Effector memory CD8-positive, alpha-beta T cell (primary cell): Measurements from ENCODE around the gene WT1.
"Not testable (repeated sequence)": the region's sequence is repeated elsewhere in the genome, so short reads cannot be mapped to it uniquely, and the experiment has no call there.

Experiments
- ATAC-seq: fragments of 150-1000 bp; cut with Tn5 transposase; replicated peaks from 2 replicates; pipeline ENCODE4 v1.10.0; 2021; ENCODE audit warnings: mild to moderate bottlenecking, moderate library complexity
- DNase-seq, 3 experiments: peaks; one replicate each; pipeline ENCODE4 v3.0.0; 2021
- H3K27ac Mint-ChIP-seq, 2 donors: one replicate each; pipeline ENCODE4 v1.8.0; 2022; ENCODE audit warnings: mild to moderate bottlenecking in 2 of 2, mixed read lengths in 2 of 2, moderate library complexity in 2 of 2
- H3K27me3 Mint-ChIP-seq, 2 donors: one replicate each; pipeline ENCODE4 v1.8.0; 2022; ENCODE audit warnings: mixed read lengths in 2 of 2
- H3K36me3 Mint-ChIP-seq: one replicate; pipeline ENCODE4 v1.8.0; 2022; ENCODE audit warnings: mild to moderate bottlenecking, moderate library complexity, mixed read lengths; ENCODE audit not compliant: insufficient read depth
- H3K4me1 Mint-ChIP-seq, 2 donors: one replicate each; pipeline ENCODE4 v1.8.0; 2022; ENCODE audit warnings: low read depth in 2 of 2, mixed read lengths in 2 of 2
- H3K4me3 Mint-ChIP-seq, 2 donors: one replicate each; pipeline ENCODE4 v1.8.0; 2022; ENCODE audit warnings: mild to moderate bottlenecking in 2 of 2, mixed read lengths in 2 of 2, moderate library complexity in 2 of 2
- H3K9me3 Mint-ChIP-seq, 2 donors: one replicate each; pipeline ENCODE4 v1.8.0; 2022; ENCODE audit warnings: mixed read lengths in 2 of 2
- total RNA-seq, 9 experiments: gene quantifications; one replicate each; lab custom pipeline; 2026; lab: John Stamatoyannopoulos, UW

Gene WT1
- total RNA-seq = 0 to 0.18 (median 0) reads per million in 9 experiments

GRCh38 chr11:32435511-32435941 is at the start of gene WT1:
Gene WT1, minus strand, starts transcription at chr11:32435539.
- Mint-ChIP-seq H3K27me3 (peaks cover 76 to 94% of the 10 kb centered on the region in 2 donors), H3K4me1 (peaks cover 13 to 19% of the 10 kb centered on the region in 2 donors), H3K4me3 (peak within 1 kb of the TSS; percentile 27 to 38), H3K36me3 (no peaks in the 10 kb centered on the region), H3K9me3 (no peaks in the 10 kb centered on the region), H3K27ac (no peak within 1 kb of the TSS)
- ATAC-seq (no peak), DNase-seq (no peak)

DNA sequence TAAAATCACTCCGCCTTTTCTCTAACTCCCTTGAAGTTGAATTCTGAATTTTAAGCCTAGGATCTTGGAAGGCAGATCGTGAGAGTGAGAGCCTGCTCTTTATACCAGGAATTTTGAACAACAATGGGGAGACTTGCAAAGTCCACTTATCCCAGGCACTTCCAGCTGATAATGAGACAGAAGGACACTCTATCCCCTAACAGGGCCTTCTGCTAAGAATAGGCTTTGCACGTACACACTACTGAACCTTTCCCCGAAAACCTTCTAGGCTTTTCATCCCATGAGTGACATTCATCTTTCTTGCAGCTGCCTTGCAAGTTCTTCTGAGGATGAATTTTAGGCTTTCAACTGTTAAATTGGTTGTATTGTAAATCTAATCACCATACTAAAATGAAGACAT is 44.0 kb upstream of the WT1 start:
- no peak overlapping the region for H3K4me3 Mint-ChIP-seq

DNA sequence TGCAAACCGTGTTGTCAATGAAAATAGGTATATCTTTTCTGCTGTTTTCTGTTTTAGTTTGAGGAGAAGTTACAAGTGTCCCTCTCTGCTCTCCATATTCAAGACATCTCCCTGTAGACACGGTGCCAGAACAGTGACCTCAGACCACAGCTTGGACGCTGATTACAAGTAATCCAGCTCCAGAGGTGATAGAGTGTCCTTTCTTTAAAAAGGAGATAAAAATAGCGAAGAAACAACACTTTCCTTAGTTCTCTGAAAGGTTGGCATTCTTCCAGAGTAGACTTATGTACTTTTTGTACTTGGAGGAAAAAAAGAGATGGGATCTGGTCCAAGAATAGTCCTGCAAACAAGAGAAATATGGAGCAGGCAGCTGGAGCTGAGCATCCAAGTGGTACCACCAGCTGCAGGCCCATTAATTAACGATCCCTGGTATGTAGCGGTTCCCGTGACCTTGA is 43.0 kb upstream of the WT1 start:
- Mint-ChIP-seq H3K4me3 (no peak overlapping the region), H3K4me1 (no peaks in the 10 kb centered on the region), H3K9me3 (no peaks in the 10 kb centered on the region), H3K27ac (no peak overlapping the region), H3K36me3 (no peaks in the 10 kb centered on the region), H3K27me3 (peaks cover 6 to 30% of the 10 kb centered on the region in 2 donors)
- no peak for ATAC-seq
- no peak for DNase-seq

More for the DNA sequence above, 44.0 kb upstream of the WT1 start:
- H3K27me3 Mint-ChIP-seq = peaks cover 6 to 30% of the 10 kb centered on the region in 2 donors
- ATAC-seq (no peak), DNase-seq (no peak)
- no peaks in the 10 kb centered on the region for H3K4me1 Mint-ChIP-seq
- H3K36me3 Mint-ChIP-seq = no peaks in the 10 kb centered on the region
- no peaks in the 10 kb centered on the region for H3K9me3 Mint-ChIP-seq
- H3K27ac Mint-ChIP-seq = no peak overlapping the region

- Mint-ChIP-seq H3K27me3 (peaks cover 17 to 24% of the 10 kb centered on the region in 2 donors), H3K27ac (no peak overlapping the region), H3K4me1 (no peaks in the 10 kb centered on the region), H3K9me3 (no peaks in the 10 kb centered on the region), H3K4me3 (no peak overlapping the region), H3K36me3 (no peaks in the 10 kb centered on the region)
- ATAC-seq (no peak), DNase-seq (no peak)
These were observed 38.1 kb upstream of the WT1 start for GRCh38 chr11:32473282-32473909.

DNA sequence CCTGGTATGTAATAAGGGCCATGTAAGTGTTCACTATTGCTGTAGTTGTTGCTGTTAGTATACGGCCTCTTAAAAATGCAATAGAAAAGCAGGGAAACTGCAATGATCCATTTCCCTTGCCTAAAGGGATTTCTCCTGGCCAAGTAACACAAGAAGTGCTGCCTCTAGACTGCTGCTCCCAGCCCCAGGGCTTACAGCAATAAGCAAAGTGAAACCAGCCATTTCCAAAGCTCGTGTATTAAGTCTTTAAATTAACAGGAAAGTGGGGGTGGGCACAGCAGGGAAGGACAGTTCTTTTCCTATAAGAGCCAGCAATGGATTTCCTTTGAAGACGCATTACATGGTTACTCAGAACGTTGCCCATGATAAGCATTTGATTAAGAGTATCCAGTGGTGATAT is 36.9 kb upstream of the WT1 start:
- Mint-ChIP-seq H3K27ac (no peak overlapping the region), H3K4me1 (no peaks in the 10 kb centered on the region), H3K27me3 (peaks cover 11 to 20% of the 10 kb centered on the region in 2 donors), H3K4me3 (no peak overlapping the region), H3K36me3 (no peaks in the 10 kb centered on the region), H3K9me3 (no peaks in the 10 kb centered on the region)
- DNase-seq (no peak), ATAC-seq (no peak)

GRCh38 chr11:32471544-32471943 is 36.2 kb upstream of the WT1 start:
- not testable (repeated sequence) for H3K4me1 Mint-ChIP-seq, H3K9me3 Mint-ChIP-seq, ATAC-seq

DNA sequence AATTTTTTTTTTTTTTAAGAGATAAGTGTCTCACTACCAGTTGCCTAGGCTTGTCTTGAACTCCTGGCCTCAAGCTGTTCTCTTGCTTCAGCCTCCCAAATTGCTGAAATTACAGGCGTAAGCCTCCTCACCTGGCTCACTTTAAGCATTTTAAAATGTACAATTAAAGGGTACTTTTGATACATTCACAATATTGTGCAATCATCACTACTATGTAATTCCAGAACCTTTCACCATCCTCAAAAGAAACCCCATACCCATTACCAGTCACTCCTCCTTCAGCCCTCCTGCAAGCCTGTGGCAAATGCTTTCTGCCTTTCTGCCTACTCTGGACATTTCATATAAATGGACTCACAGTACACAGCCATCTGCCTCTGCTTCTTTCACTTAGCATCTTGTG is 34.5 kb upstream of the WT1 start:
- H3K4me1 Mint-ChIP-seq = no peaks in the 10 kb centered on the region
- DNase-seq (no peak), ATAC-seq (no peak)
- no peaks in the 10 kb centered on the region for H3K36me3 Mint-ChIP-seq
- peaks cover 11 to 26% of the 10 kb centered on the region in 2 donors for H3K27me3 Mint-ChIP-seq
- no peaks in the 10 kb centered on the region for H3K9me3 Mint-ChIP-seq
- no peak overlapping the region for H3K27ac Mint-ChIP-seq
- no peak overlapping the region for H3K4me3 Mint-ChIP-seq

More at GRCh38 chr11:32471544-32471943, 36.2 kb upstream of the WT1 start:
- H3K4me3 Mint-ChIP-seq, H3K36me3 Mint-ChIP-seq, DNase-seq, H3K27ac Mint-ChIP-seq: not testable (repeated sequence)
- peaks cover 11 to 22% of the 10 kb centered on the region in 2 donors for H3K27me3 Mint-ChIP-seq

GRCh38 chr11:32466279-32466915 is 31.1 kb upstream of the WT1 start:
- H3K4me3 Mint-ChIP-seq = no peak overlapping the region
- peaks cover 9 to 19% of the 10 kb centered on the region in 2 donors for H3K27me3 Mint-ChIP-seq
- no peaks in the 10 kb centered on the region for H3K9me3 Mint-ChIP-seq
- ATAC-seq (no peak), DNase-seq (no peak)
- H3K4me1 Mint-ChIP-seq = no peaks in the 10 kb centered on the region
- H3K36me3 Mint-ChIP-seq = no peaks in the 10 kb centered on the region
- no peak overlapping the region for H3K27ac Mint-ChIP-seq

- ATAC-seq = no peak
- Mint-ChIP-seq H3K9me3 (no peaks in the 10 kb centered on the region), H3K4me1 (no peaks in the 10 kb centered on the region), H3K27ac (no peak overlapping the region), H3K4me3 (no peak overlapping the region), H3K36me3 (no peaks in the 10 kb centered on the region), H3K27me3 (peaks cover 0 to 13% of the 10 kb centered on the region in 2 donors)
- no peak for DNase-seq
These were observed 28.7 kb upstream of the WT1 start for GRCh38 chr11:32464078-32464477.

DNA sequence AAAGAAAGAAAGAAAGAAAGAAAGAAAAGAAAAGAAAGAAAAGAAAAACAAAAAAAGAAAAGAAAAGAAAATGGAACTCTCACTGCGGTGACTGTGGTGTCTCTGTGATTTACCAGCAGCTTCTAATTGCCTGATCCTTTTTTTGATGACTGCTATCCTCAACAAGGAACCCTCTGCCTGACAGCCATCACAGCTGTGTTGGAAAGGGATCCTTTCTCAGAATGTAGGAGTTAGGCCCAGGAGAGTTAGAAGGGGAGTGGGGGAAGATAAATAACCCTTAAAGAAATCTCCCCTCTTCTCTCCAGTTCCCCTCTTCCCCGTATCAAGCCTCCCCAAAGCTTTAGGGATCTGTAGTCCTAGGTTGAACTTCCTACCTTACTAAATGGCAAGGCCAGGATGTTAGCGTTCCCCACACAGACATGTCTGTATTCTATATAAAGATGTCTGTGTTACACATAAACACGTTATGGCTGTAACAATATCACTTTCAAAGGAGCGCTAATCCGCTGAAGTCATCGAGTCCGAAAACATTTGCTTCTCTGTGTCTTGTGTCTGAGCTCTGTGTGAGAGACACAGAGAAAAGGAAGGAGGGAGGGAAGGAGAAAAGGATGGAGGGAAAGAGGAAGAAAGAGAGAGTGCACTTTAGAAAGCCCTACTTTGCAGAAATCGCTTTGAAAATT is 26.8 kb upstream of the WT1 start:
- H3K27me3 Mint-ChIP-seq = peaks cover 0 to 18% of the 10 kb centered on the region in 2 donors

GRCh38 chr11:32456864-32457263 is 21.5 kb upstream of the WT1 start:
- Mint-ChIP-seq H3K27me3 (peaks cover 0 to 16% of the 10 kb centered on the region in 2 donors), H3K4me1 (no peaks in the 10 kb centered on the region), H3K4me3 (no peak overlapping the region), H3K36me3 (no peaks in the 10 kb centered on the region), H3K9me3 (no peaks in the 10 kb centered on the region), H3K27ac (no peak overlapping the region)
- ATAC-seq (no peak), DNase-seq (no peak)

More for the DNA sequence above, 26.8 kb upstream of the WT1 start:
- no peaks in the 10 kb centered on the region for H3K36me3 Mint-ChIP-seq
- no peak overlapping the region for H3K4me3 Mint-ChIP-seq
- no peak for DNase-seq
- H3K9me3 Mint-ChIP-seq = no peaks in the 10 kb centered on the region
- H3K27ac Mint-ChIP-seq = no peak overlapping the region
- no peaks in the 10 kb centered on the region for H3K4me1 Mint-ChIP-seq
- ATAC-seq = no peak

DNA sequence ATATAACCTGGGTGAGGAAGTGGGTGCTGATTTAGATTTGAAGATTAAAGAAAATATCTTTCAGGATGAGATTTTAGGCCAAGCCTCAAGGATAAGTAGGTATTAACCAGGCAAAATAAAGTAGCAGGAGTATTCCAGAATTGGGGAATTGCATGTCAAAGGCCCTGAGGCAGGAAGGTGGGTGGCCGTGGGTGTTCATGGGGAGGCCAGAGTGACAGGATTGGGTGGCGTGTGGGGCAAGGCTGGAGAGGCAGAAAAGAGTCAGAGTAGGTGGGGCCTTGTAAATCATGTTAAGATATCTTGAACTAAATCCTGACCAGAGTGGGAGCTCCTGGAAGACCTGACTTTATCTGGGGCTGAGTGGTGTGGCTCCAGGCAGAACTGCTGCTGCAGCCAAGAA is 19.7 kb upstream of the WT1 start:
- DNase-seq = no peak
- no peak for ATAC-seq
- no peaks in the 10 kb centered on the region for H3K9me3 Mint-ChIP-seq
- no peak overlapping the region for H3K27ac Mint-ChIP-seq
- H3K27me3 Mint-ChIP-seq = peaks cover 4 to 35% of the 10 kb centered on the region in 2 donors
- H3K4me1 Mint-ChIP-seq = no peaks in the 10 kb centered on the region
- no peak overlapping the region for H3K4me3 Mint-ChIP-seq
- no peaks in the 10 kb centered on the region for H3K36me3 Mint-ChIP-seq

DNA sequence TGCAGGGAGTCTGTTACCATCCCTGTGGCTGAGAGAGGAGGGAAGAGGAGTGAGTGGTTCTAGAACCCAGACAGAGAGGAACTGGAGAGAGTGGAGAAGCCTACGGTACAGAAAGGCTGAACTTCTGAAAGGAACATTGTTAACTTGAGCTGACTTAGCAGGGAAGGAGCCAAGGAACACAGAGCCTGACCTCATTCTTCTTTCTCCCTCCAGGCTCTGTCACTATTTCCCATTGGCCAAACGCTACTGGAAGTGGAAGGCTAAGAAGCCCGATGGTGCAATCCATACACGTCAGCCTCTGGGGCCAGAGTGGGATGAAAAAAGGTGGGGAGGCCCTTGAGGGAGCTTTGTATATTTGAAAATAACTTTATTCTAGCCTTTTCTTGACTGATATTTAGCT is 16.5 kb upstream of the WT1 start:
- H3K9me3 Mint-ChIP-seq = no peaks in the 10 kb centered on the region
- no peak overlapping the region for H3K27ac Mint-ChIP-seq
- H3K4me3 Mint-ChIP-seq = no peak overlapping the region

GRCh38 chr11:32450372-32450771 is 15.0 kb upstream of the WT1 start:
- Mint-ChIP-seq H3K27ac (no peak overlapping the region), H3K36me3 (no peaks in the 10 kb centered on the region), H3K4me3 (no peak overlapping the region), H3K9me3 (no peaks in the 10 kb centered on the region), H3K4me1 (no peaks in the 10 kb centered on the region), H3K27me3 (peaks cover 20 to 43% of the 10 kb centered on the region in 2 donors)
- ATAC-seq (no peak), DNase-seq (no peak)

More for the DNA sequence above, 16.5 kb upstream of the WT1 start:
- DNase-seq (no peak), ATAC-seq (no peak)
- H3K36me3 Mint-ChIP-seq = no peaks in the 10 kb centered on the region
- no peaks in the 10 kb centered on the region for H3K4me1 Mint-ChIP-seq
- peaks cover 14 to 43% of the 10 kb centered on the region in 2 donors for H3K27me3 Mint-ChIP-seq
